ENCODE results near the gene NPFFR2. TPM values are rescaled to one million over a fixed set of nuclear protein-coding genes. Genes with fewer than 3 reads are reported as not detected.

The NPFFR2 gene
- polyA plus RNA-seq (2012; ENCODE audit: insufficient read length, low read depth) = not detected

DNA sequence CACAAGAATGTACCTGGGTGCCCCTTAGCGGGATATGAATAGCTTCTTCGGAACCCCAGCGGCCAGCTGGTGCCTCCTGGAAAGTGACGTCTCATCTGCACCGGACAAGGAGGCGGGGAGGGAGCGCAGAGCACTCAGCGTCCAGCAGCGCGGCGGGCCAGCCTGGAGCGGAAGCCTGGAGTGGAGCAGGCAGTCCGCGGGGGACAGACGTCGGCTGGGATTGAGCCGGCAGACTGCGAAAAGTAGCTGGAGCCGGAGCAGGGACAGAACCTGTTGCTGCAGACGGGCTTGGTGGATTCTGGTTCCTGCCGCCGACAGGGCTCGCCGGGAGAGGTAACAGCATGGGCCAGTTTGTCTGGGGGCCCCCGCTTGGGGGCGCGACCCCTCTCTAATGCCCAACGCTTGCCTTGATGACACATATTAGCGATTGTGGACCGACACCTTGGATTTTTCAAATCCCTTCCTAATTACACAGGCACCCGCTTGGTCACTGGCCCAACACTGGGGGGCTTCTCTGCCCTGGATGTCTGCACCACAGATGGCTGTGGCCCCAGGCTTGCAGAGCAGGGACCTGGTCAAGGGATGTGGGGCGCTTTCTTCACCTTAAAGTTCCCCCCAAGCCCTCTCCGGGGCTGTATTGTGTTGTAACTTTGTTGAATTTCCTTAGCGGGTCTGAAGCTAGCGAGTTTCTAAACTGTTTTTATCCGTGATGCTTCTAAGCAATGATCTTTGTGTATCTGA lies at the start of gene NPFFR2:
TSS of gene NPFFR2 (plus strand) at position 133 of the 741 bp plus-strand sequence. CDS start 96,592 bp downstream, outside the sequence.
- no peak for TF ChIP-seq REST (IDR thresholded peaks at IDR 0.05; ENCODE audit: insufficient read depth in 1 of 2, low read depth in 2 of 2, low read length in 2 of 2)
- TF ChIP-seq FOXP2 (optimal IDR thresholded peaks at IDR 0.05; ENCODE audit: borderline replicate concordance, extremely low read depth, extremely low read length, insufficient read depth) = no peak
- no peak for TF ChIP-seq TAF1 (IDR thresholded peaks at IDR 0.05; ENCODE audit: borderline replicate concordance, insufficient read depth, low read length)
- no peak for TF ChIP-seq POLR2AphosphoS5 (IDR thresholded peaks at IDR 0.05; ENCODE audit: low read depth, low read length)
- TF ChIP-seq SIN3A (IDR thresholded peaks at IDR 0.05; ENCODE audit: borderline replicate concordance, insufficient read depth, low read length) = no peak

DNA sequence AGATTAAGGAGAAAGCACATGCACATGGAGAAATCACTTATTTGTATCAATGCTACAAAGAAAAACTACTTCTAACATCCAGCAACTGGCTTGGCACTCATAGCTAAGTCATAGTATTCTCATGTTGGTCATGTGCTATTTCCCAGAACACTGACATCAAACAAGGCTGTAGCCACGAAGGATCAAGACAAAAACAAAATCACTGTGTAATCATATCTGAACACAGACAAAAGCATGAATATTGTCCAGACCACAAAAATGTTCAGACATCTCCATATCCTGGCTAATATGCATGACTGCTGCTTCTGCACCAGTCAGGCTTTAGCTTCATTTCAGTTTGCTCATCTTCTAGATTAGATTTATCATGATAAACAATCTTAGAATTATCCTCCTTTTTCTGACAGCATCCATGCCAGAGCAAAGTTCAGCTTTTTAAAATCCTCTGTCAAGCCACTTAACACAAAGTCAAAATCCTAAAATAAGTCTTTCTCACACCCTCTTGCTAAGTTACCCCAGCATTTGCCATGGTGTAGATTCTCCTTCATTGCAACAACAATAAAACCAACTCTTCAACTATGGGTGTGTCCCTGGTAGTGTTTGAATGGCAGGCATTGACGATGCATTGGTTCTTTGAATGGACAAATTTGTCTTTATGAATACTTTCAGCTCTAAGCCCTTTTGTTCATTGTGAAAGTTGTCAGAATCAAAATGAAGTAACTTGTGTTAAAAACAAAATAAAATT lies 39.1 kb upstream of the NPFFR2 start:
- TF ChIP-seq TAF1 (IDR thresholded peaks at IDR 0.05; ENCODE audit: borderline replicate concordance, insufficient read depth, low read length) (no peak), FOXP2 (optimal IDR thresholded peaks at IDR 0.05; ENCODE audit: borderline replicate concordance, extremely low read depth, extremely low read length, insufficient read depth) (no peak), POLR2AphosphoS5 (IDR thresholded peaks at IDR 0.05; ENCODE audit: low read depth, low read length) (no peak), REST (IDR thresholded peaks at IDR 0.05; ENCODE audit: insufficient read depth in 1 of 2, low read depth in 2 of 2, low read length in 2 of 2) (no peak), SIN3A (IDR thresholded peaks at IDR 0.05; ENCODE audit: borderline replicate concordance, insufficient read depth, low read length) (no peak)

GRCh38 chr4:71994559-71994958 lies 37.2 kb upstream of the NPFFR2 start:
- TF ChIP-seq POLR2AphosphoS5 (IDR thresholded peaks at IDR 0.05; ENCODE audit: low read depth, low read length) (no peak), SIN3A (IDR thresholded peaks at IDR 0.05; ENCODE audit: borderline replicate concordance, insufficient read depth, low read length) (no peak), FOXP2 (optimal IDR thresholded peaks at IDR 0.05; ENCODE audit: borderline replicate concordance, extremely low read depth, extremely low read length, insufficient read depth) (no peak), TAF1 (IDR thresholded peaks at IDR 0.05; ENCODE audit: borderline replicate concordance, insufficient read depth, low read length) (no peak), REST (IDR thresholded peaks at IDR 0.05; ENCODE audit: insufficient read depth in 1 of 2, low read depth in 2 of 2, low read length in 2 of 2) (no peak)

DNA sequence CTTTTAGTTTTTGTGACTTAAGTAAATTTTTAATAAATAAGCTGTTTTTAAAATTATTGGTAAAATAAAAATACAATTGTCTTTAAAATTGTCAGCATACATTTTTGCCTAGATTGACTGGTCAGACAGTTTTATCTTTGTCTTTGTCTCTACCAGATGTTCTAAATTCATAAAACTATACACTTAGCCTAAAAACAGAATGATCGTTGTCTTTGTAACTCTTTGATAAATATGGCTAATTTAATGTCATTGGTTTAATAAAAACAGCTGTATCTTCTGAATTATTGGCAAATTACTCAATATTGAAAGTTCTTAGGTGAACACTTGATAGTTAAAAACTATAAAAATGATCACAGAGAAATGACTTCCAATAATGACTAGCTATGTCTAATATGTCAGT lies 36.5 kb upstream of the NPFFR2 start:
- TF ChIP-seq TAF1 (IDR thresholded peaks at IDR 0.05; ENCODE audit: borderline replicate concordance, insufficient read depth, low read length) (no peak), REST (IDR thresholded peaks at IDR 0.05; ENCODE audit: insufficient read depth in 1 of 2, low read depth in 2 of 2, low read length in 2 of 2) (no peak), FOXP2 (optimal IDR thresholded peaks at IDR 0.05; ENCODE audit: borderline replicate concordance, extremely low read depth, extremely low read length, insufficient read depth) (no peak), POLR2AphosphoS5 (IDR thresholded peaks at IDR 0.05; ENCODE audit: low read depth, low read length) (no peak), SIN3A (IDR thresholded peaks at IDR 0.05; ENCODE audit: borderline replicate concordance, insufficient read depth, low read length) (no peak)
